ENCODE measurements around the gene GALNT14.

Gene GALNT14

DNA sequence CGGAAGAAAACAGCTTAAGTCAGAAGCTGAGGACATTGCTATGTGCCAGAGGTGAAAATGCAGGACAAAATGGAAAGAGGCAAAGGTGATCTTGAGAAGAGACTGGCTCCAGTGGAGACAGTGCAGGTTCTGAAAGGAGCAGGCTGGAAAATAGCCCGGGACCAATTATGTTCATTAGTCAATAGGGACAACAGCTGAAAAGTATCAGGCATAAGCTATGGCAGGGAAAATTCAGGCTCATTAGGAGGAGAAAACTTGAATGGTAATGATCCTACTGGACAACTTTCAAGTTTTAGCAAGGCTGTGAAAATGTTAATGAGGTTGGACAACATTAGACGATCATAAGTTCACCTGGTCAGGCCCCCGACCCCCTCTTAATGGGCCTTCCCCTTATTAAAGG lies 60.2 kb downstream of the GALNT14 start:
- Histone ChIP-seq H3K27ac (ENCODE audit: low read depth, low read length) (no peak overlapping the region), H3K9ac (ENCODE audit: low read length in 5 of 5) (no peak overlapping the region), H3K27me3 (ENCODE audit: control insufficient read depth in 5 of 5, insufficient read depth in 4 of 5, low read length in 5 of 5) (peaks cover 0 to 3% (median 0%) of the 10 kb centered on the region in 5 donors), H3K4me1 (ENCODE audit: control insufficient read depth in 5 of 5, insufficient read depth in 5 of 5, low read length in 5 of 5) (no peaks in the 10 kb centered on the region), H3K9me3 (ENCODE audit: control insufficient read depth in 5 of 5, low read length in 5 of 5) (no peaks in the 10 kb centered on the region), H3K36me3 (ENCODE audit: control insufficient read depth in 5 of 5, insufficient read depth in 5 of 5, low read length in 5 of 5) (no peaks in the 10 kb centered on the region), H3K4me3 (ENCODE audit: low read depth in 1 of 5, low read length in 5 of 5) (no peak overlapping the region)

DNA sequence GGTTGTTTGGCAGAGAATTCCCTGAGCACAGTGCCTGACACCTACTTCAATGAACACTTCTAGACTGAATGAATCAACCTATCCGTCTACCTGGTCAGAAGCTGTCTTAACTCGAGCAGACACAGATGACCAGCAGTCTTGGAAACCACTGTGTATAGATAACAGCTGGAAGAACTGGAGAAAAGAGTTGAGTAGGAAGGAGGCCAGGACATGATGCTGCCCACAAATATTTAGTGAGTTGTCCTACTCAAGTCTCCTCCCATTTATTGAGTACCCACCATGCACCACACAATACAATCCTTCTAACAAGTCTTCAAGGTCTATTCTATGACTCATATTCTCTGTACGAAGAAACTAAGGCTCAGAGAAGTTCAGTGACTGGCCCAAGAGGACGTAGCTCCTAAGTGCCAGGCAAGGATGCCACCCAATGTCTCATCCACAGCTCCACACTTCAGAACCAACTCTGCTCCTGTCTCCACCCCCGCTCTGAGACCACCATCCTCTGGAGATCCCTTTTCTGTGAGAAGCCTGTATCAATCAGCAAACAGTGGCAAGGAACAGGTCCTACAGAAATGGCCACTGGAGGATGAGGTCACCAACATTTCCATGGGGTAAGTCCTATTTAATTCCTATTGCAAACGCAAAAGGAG lies 62.2 kb downstream of the GALNT14 start:
- peaks cover 0 to 3% (median 0%) of the 10 kb centered on the region in 5 donors for H3K27me3 ChIP-seq (ENCODE audit: control insufficient read depth in 5 of 5, insufficient read depth in 4 of 5, low read length in 5 of 5)
- no peaks in the 10 kb centered on the region for H3K36me3 ChIP-seq (ENCODE audit: control insufficient read depth in 5 of 5, insufficient read depth in 5 of 5, low read length in 5 of 5)
- H3K4me1 ChIP-seq (ENCODE audit: control insufficient read depth in 5 of 5, insufficient read depth in 5 of 5, low read length in 5 of 5), result no peaks in the 10 kb centered on the region
- no peak overlapping the region for H3K27ac ChIP-seq (ENCODE audit: low read depth, low read length)
- H3K9ac ChIP-seq (ENCODE audit: low read length in 5 of 5), result no peak overlapping the region
- H3K9me3 ChIP-seq (ENCODE audit: control insufficient read depth in 5 of 5, low read length in 5 of 5), result no peaks in the 10 kb centered on the region
- H3K4me3 ChIP-seq (ENCODE audit: low read depth in 1 of 5, low read length in 5 of 5), result no peak overlapping the region

DNA sequence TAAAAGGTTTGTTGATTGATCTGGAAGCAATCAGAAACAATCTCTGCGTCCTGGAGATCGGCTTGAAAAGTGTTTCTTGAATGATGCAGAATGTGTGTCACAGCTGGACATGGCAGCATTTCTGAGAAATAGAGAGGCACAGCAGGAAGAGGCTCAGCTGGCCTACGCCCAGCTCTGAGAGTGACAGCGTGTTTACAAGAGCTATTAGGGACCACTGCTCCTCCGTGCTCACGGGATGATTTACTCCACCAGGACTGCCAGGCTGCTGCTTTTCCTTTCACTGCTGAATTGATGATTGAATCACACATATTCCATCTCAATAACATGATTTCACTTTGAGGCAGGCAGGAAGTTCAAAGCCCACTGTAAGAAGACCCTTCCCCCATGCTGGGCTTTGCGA lies 62.8 kb downstream of the GALNT14 start:
- Histone ChIP-seq H3K27me3 (ENCODE audit: control insufficient read depth in 5 of 5, insufficient read depth in 4 of 5, low read length in 5 of 5) (peaks cover 0 to 3% (median 0%) of the 10 kb centered on the region in 5 donors), H3K27ac (ENCODE audit: low read depth, low read length) (no peak overlapping the region)

DNA sequence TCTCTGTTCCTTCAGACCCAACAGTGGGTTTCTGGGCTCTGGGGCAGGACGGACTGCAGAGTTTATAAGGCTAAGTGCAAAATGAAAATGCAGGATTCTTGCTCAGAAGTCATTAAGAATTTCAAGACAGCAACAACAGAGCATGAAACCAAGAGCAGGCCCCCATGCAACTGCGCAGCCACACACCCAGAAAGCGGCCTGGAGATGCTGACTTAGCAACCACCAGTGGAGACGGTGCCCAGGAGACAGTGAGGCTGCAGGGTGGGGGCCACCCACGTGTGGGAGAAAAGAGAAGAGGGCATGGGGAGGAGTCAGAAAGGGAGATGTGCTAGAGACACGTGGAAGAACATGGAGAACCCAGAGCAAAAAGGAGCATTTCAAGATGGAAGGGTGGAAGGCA lies 66.5 kb downstream of the GALNT14 start:
- H3K27me3 ChIP-seq (ENCODE audit: control insufficient read depth in 5 of 5, insufficient read depth in 4 of 5, low read length in 5 of 5), result peaks cover 0 to 3% (median 0%) of the 10 kb centered on the region in 5 donors
- H3K36me3 ChIP-seq (ENCODE audit: control insufficient read depth in 5 of 5, insufficient read depth in 5 of 5, low read length in 5 of 5), result no peaks in the 10 kb centered on the region
- H3K4me1 ChIP-seq (ENCODE audit: control insufficient read depth in 5 of 5, insufficient read depth in 5 of 5, low read length in 5 of 5), result no peaks in the 10 kb centered on the region
- H3K9me3 ChIP-seq (ENCODE audit: control insufficient read depth in 5 of 5, low read length in 5 of 5), result no peaks in the 10 kb centered on the region
- H3K27ac ChIP-seq (ENCODE audit: low read depth, low read length), result no peak overlapping the region
- no peak overlapping the region for H3K4me3 ChIP-seq (ENCODE audit: low read depth in 1 of 5, low read length in 5 of 5)
- H3K9ac ChIP-seq (ENCODE audit: low read length in 5 of 5), result no peak overlapping the region

More for the DNA sequence above, 62.8 kb downstream of the GALNT14 start:
- no peak overlapping the region for H3K4me3 ChIP-seq (ENCODE audit: low read depth in 1 of 5, low read length in 5 of 5)
- H3K36me3 ChIP-seq (ENCODE audit: control insufficient read depth in 5 of 5, insufficient read depth in 5 of 5, low read length in 5 of 5), result no peaks in the 10 kb centered on the region
- no peaks in the 10 kb centered on the region for H3K9me3 ChIP-seq (ENCODE audit: control insufficient read depth in 5 of 5, low read length in 5 of 5)
- no peak overlapping the region for H3K9ac ChIP-seq (ENCODE audit: low read length in 5 of 5)
- no peaks in the 10 kb centered on the region for H3K4me1 ChIP-seq (ENCODE audit: control insufficient read depth in 5 of 5, insufficient read depth in 5 of 5, low read length in 5 of 5)

DNA sequence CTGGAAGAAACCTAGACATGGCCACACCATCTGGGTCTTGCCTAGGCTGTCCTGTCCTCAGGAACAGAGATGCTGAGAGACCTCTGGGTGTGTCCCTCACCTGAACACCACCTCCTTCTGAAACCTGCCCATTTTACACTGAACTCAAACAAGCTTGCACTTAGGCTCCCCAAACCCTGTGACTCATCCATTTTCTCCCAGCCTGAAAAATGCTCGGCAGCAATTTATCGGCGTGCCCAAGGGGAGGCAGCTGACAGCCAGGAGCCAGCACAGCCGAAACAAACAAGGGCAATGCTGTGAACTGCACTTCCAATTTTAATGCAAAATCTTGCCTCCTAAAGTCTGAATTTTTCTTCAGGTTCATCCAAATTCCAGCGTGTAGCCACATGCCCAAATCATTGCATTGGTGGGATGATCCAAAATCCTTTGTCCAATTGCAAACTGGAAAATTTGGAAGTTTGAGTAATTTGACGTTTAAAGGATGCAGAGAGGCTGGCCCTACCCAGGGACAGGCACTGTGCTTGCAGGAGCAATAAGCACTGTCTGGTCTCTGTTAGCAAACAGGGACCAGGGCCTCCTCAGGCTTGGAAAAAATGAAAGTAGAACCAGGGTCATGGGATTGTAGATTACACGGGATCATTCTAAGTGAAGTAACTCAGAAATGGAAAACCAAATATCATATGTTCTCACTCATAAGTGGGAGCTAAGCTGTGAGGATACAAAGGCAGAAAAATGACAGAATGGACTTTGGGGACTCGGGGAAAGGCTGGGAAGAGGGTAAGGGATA lies 67.7 kb downstream of the GALNT14 start:
- Histone ChIP-seq H3K4me1 (ENCODE audit: control insufficient read depth in 5 of 5, insufficient read depth in 5 of 5, low read length in 5 of 5) (no peaks in the 10 kb centered on the region), H3K27ac (ENCODE audit: low read depth, low read length) (no peak overlapping the region), H3K9ac (ENCODE audit: low read length in 5 of 5) (no peak overlapping the region), H3K4me3 (ENCODE audit: low read depth in 1 of 5, low read length in 5 of 5) (no peak overlapping the region), H3K36me3 (ENCODE audit: control insufficient read depth in 5 of 5, insufficient read depth in 5 of 5, low read length in 5 of 5) (no peaks in the 10 kb centered on the region), H3K27me3 (ENCODE audit: control insufficient read depth in 5 of 5, insufficient read depth in 4 of 5, low read length in 5 of 5) (peaks cover 0 to 4% (median 3%) of the 10 kb centered on the region in 5 donors), H3K9me3 (ENCODE audit: control insufficient read depth in 5 of 5, low read length in 5 of 5) (no peaks in the 10 kb centered on the region)

DNA sequence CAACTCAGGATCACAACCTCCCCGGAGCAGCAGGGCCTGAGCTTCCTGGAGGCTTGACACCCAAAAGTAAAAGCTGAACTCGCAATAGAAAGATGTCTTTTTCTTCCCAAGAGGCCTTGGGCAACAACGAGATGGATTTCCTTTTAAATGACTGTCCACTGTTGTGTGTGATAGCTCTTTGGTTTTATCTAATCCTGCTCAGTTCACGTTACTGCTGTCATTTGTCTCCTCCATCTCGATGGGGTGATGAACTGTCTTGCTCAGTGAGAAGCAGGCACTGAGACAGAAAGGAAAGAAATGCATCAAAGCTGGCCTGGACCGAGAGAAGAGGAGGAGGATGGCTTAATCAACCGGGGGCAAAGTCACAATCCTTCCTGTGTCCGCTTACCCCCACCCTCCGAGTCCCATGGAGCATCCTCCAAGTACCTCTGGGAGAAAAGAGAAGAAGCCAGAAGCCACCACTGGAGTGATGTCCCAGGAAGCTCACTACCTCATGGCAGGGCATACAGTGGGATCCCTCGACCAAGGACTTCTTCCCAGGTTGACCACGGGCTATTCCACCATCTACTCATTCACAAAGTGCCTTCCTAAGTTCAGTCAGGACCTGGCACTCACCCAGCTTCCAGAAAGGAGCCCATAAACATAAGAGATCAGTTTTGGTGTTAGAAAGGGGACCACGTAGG lies 68.5 kb downstream of the GALNT14 start:
- H3K4me1 ChIP-seq (ENCODE audit: control insufficient read depth in 5 of 5, insufficient read depth in 5 of 5, low read length in 5 of 5), result no peaks in the 10 kb centered on the region
- no peak overlapping the region for H3K27ac ChIP-seq (ENCODE audit: low read depth, low read length)
- H3K9ac ChIP-seq (ENCODE audit: low read length in 5 of 5), result no peak overlapping the region
- peaks cover 0 to 4% (median 0%) of the 10 kb centered on the region in 5 donors for H3K27me3 ChIP-seq (ENCODE audit: control insufficient read depth in 5 of 5, insufficient read depth in 4 of 5, low read length in 5 of 5)
- H3K36me3 ChIP-seq (ENCODE audit: control insufficient read depth in 5 of 5, insufficient read depth in 5 of 5, low read length in 5 of 5), result no peaks in the 10 kb centered on the region
- no peaks in the 10 kb centered on the region for H3K9me3 ChIP-seq (ENCODE audit: control insufficient read depth in 5 of 5, low read length in 5 of 5)
- H3K4me3 ChIP-seq (ENCODE audit: low read depth in 1 of 5, low read length in 5 of 5), result no peak overlapping the region

DNA sequence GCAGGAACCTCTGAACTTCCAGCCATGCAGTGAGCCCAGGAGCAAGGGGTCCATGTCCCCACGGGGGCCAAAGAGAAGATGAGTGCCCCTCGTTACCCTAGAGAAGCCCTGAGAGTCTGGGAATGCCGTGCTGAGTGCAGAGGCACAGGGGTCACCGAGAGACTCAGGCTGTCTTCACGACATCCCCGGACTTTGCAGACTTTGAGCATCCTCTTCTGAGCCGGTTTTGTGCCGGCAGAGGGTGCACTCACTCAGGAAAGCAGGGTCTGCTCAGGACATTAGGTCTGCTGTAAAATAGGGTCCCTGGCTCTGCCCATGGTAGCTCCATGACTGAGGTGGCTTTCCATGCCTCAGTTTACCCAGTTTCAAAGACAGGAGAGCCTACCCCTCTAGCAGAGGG lies 71.0 kb downstream of the GALNT14 start:
- no peaks in the 10 kb centered on the region for H3K36me3 ChIP-seq (ENCODE audit: control insufficient read depth in 5 of 5, insufficient read depth in 5 of 5, low read length in 5 of 5)
- no peak overlapping the region for H3K4me3 ChIP-seq (ENCODE audit: low read depth in 1 of 5, low read length in 5 of 5)
- peaks cover 0 to 4% (median 0%) of the 10 kb centered on the region in 5 donors for H3K27me3 ChIP-seq (ENCODE audit: control insufficient read depth in 5 of 5, insufficient read depth in 4 of 5, low read length in 5 of 5)
- H3K9ac ChIP-seq (ENCODE audit: low read length in 5 of 5), result no peak overlapping the region
- H3K4me1 ChIP-seq (ENCODE audit: control insufficient read depth in 5 of 5, insufficient read depth in 5 of 5, low read length in 5 of 5), result no peaks in the 10 kb centered on the region
- H3K9me3 ChIP-seq (ENCODE audit: control insufficient read depth in 5 of 5, low read length in 5 of 5), result no peaks in the 10 kb centered on the region
- no peak overlapping the region for H3K27ac ChIP-seq (ENCODE audit: low read depth, low read length)

DNA sequence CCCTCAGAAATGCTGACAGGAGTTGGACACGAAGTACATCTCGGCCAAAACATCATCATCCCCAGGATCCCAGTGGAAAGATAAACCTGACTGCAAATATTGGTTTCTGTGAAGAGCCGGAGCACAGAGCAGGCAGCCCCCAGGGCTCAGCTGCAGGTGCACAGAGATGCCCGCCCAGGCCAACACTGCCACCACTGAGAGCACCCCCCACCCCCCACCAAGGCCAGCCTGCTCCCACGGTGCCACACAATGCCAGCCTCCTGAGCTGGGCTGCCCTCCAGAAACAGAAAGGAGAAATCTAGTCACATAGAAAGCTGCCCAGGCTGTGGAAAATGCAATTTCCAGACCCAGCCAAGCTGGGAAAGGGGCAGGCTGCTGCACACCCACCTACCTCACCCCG lies 71.7 kb downstream of the GALNT14 start:
- no peaks in the 10 kb centered on the region for H3K36me3 ChIP-seq (ENCODE audit: control insufficient read depth in 5 of 5, insufficient read depth in 5 of 5, low read length in 5 of 5)
- no peak overlapping the region for H3K27ac ChIP-seq (ENCODE audit: low read depth, low read length)
- no peak overlapping the region for H3K9ac ChIP-seq (ENCODE audit: low read length in 5 of 5)
- H3K4me1 ChIP-seq (ENCODE audit: control insufficient read depth in 5 of 5, insufficient read depth in 5 of 5, low read length in 5 of 5), result no peaks in the 10 kb centered on the region
- H3K27me3 ChIP-seq (ENCODE audit: control insufficient read depth in 5 of 5, insufficient read depth in 4 of 5, low read length in 5 of 5), result peaks cover 0 to 4% (median 0%) of the 10 kb centered on the region in 5 donors
- no peak overlapping the region for H3K4me3 ChIP-seq (ENCODE audit: low read depth in 1 of 5, low read length in 5 of 5)
- no peaks in the 10 kb centered on the region for H3K9me3 ChIP-seq (ENCODE audit: control insufficient read depth in 5 of 5, low read length in 5 of 5)

DNA sequence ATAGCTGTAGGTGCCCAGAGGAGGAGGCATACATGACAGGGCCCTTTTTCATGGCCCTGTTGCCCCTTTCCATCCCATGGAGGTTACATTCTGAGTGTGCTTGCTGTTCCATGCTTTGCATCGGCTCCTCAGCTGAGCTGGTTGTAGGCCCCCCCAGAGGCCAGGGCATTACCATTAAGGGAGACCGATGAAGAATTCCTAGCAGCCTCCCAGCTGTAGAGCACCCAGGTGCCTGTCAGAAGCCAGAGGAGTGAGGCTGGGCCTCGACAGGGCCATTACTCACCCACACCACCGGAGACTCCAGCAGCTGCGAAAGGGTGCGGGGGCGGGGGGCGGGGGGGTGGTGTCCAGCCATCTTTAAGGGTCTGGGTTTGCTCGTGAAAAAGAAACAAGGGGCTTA lies 72.2 kb downstream of the GALNT14 start:
- H3K9ac ChIP-seq (ENCODE audit: low read length in 5 of 5), result no peak overlapping the region
- H3K4me1 ChIP-seq (ENCODE audit: control insufficient read depth in 5 of 5, insufficient read depth in 5 of 5, low read length in 5 of 5), result no peaks in the 10 kb centered on the region
- H3K27me3 ChIP-seq (ENCODE audit: control insufficient read depth in 5 of 5, insufficient read depth in 4 of 5, low read length in 5 of 5), result peaks cover 0 to 4% (median 0%) of the 10 kb centered on the region in 5 donors
- H3K4me3 ChIP-seq (ENCODE audit: low read depth in 1 of 5, low read length in 5 of 5), result no peak overlapping the region
- H3K9me3 ChIP-seq (ENCODE audit: control insufficient read depth in 5 of 5, low read length in 5 of 5), result no peaks in the 10 kb centered on the region
- no peak overlapping the region for H3K27ac ChIP-seq (ENCODE audit: low read depth, low read length)
- H3K36me3 ChIP-seq (ENCODE audit: control insufficient read depth in 5 of 5, insufficient read depth in 5 of 5, low read length in 5 of 5), result no peaks in the 10 kb centered on the region

DNA sequence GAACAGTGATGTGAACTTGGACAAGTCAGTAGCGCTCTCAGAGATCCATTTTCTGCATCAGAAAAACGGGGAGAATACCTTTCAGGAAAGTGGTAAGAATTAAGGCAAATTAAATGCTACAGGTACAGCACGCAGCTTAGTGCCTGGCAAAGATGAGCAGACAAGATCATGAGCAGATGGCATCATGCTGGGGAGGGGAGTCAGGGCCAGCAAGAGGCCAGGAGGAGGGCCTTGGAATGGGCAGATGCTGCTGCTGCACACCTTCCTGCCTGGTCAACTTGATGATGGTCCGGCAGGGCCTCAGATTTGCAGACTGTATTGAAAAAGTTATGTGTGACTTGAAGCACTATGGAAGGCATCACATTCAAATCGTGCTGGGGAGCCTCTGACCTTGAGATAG lies 72.9 kb downstream of the GALNT14 start:
- no peaks in the 10 kb centered on the region for H3K9me3 ChIP-seq (ENCODE audit: control insufficient read depth in 5 of 5, low read length in 5 of 5)
- H3K27me3 ChIP-seq (ENCODE audit: control insufficient read depth in 5 of 5, insufficient read depth in 4 of 5, low read length in 5 of 5), result peaks cover 0 to 4% (median 0%) of the 10 kb centered on the region in 5 donors
- no peaks in the 10 kb centered on the region for H3K36me3 ChIP-seq (ENCODE audit: control insufficient read depth in 5 of 5, insufficient read depth in 5 of 5, low read length in 5 of 5)
- H3K9ac ChIP-seq (ENCODE audit: low read length in 5 of 5), result no peak overlapping the region
- H3K27ac ChIP-seq (ENCODE audit: low read depth, low read length), result no peak overlapping the region
- H3K4me3 ChIP-seq (ENCODE audit: low read depth in 1 of 5, low read length in 5 of 5), result no peak overlapping the region
- H3K4me1 ChIP-seq (ENCODE audit: control insufficient read depth in 5 of 5, insufficient read depth in 5 of 5, low read length in 5 of 5), result no peaks in the 10 kb centered on the region

Measured in subcutaneous abdominal adipose tissue (tissue), 5 donors.